K562 (cell line): ENCODE data around the gene TCF15. TPM values are rescaled to one million over a fixed set of nuclear protein-coding genes. Genes with fewer than 3 reads are reported as not detected.

ENCODE experiments used
- ATAC-seq: fragments of 200-7000 bp; cut with Tn5 transposase; 3 replicates; pipeline ENCODE4 v1.9.1; 2020; ENCODE audit warnings: moderate library complexity
- BruUV-seq: library from RNA; stranded (reverse); fragments of 400-500 nt; replicated peaks from 2 replicates; lab custom pipeline; 2021; lab: Mats Ljungman, UMichigan
- CTCF ChIA-PET: fragments of 300-600 bp; formaldehyde crosslinking; extraction: SDS; loops from one replicate; lab custom pipeline; 2021; ENCODE audit warnings: low intra/inter-chr PET ratio; lab: Yijun Ruan, JAX
- POLR2A ChIA-PET: fragments of 300-600, 350-650 bp; sonication (Branson Sonifier 250); formaldehyde crosslinking; extraction: SDS; loops from one replicate; lab custom pipeline; 2021; ENCODE audit warnings: antibody characterized with exemption, inconsistent platforms; lab: Yijun Ruan, JAX
- DNase-seq, 4 experiments: peaks; one replicate each; pipeline versions ENCODE4 v3.0.0 to v3.0.0-alpha.2; 2011 to 2018; ENCODE audit warnings: low spot score in 3 of 4, mixed read lengths in 3 of 4; ENCODE audit errors: extremely low read depth in 1 of 4
- FAIRE-seq: peaks from 2 replicates; lab custom pipeline; 2011; peaks lifted over from hg19 to GRCh38; lab: Jason Lieb, UNC
- H2AFZ ChIP-seq: 2 replicates; pipeline ENCODE4 v1.6.0; 2011; ENCODE audit warnings: low read depth, low read length, control low read depth, inconsistent platforms
- H3K27ac ChIP-seq: fragments of 200-600 bp; 3 replicates; pipeline ENCODE4 v1.8.0; 2011; ENCODE audit warnings: low read depth, mild to moderate bottlenecking, control low read depth, inconsistent platforms, low read length, moderate library complexity, mixed read lengths; ENCODE audit errors: extremely low read depth
- H3K27me3 ChIP-seq, 2 experiments: fragments of 300-600 bp in 1 of 2; 2 replicates in 1 of 2; 3 replicates in 1 of 2; pipeline versions ENCODE4 v1.6.0 to v1.8.0; 2011; ENCODE audit warnings: inconsistent platforms in 2 of 2, low read length in 2 of 2, mild to moderate bottlenecking in 1 of 2, mixed read lengths in 1 of 2, moderate library complexity in 1 of 2; ENCODE audit not compliant: control insufficient read depth in 2 of 2, insufficient read depth in 2 of 2
- H3K36me3 ChIP-seq: fragments of 300-600 bp; 3 replicates; pipeline ENCODE4 v1.8.0; 2011; ENCODE audit warnings: mild to moderate bottlenecking, low read length, inconsistent platforms; ENCODE audit not compliant: control insufficient read depth, insufficient read depth
- H3K4me1 ChIP-seq, 2 experiments: fragments of 200-600 bp in 1 of 2; replicated peaks in 1 of 2; 2 replicates in 1 of 2; 3 replicates in 1 of 2; pipeline versions ENCODE4 v1.5.1 to v1.8.0; 2011; ENCODE audit warnings: inconsistent platforms in 2 of 2, low read length in 2 of 2, mild to moderate bottlenecking in 1 of 2, mixed read lengths in 1 of 2, moderate library complexity in 1 of 2; ENCODE audit not compliant: control insufficient read depth in 2 of 2, insufficient read depth in 2 of 2
- H3K4me2 ChIP-seq: 2 replicates; pipeline ENCODE4 v1.6.1; 2011; ENCODE audit warnings: low read length, control low read depth, inconsistent platforms, mixed read lengths; ENCODE audit not compliant: insufficient read depth
- H3K4me3 ChIP-seq: fragments of 200-600 bp; sonication (generic), shearing (Covaris generic); 2 replicates; pipeline ENCODE4 v1.5.1; 2016; ENCODE audit warnings: control low read depth, inconsistent platforms
- H3K79me2 ChIP-seq: fragments of 200-600 bp; 3 replicates; pipeline ENCODE4 v1.8.0; 2011; ENCODE audit warnings: low read length, inconsistent platforms; ENCODE audit not compliant: control insufficient read depth, insufficient read depth
- H3K9ac ChIP-seq, 2 experiments: 2 replicates each; pipeline versions ENCODE4 v1.6.0 to v1.6.1; 2011; ENCODE audit warnings: low read depth in 2 of 2, low read length in 2 of 2, control low read depth in 1 of 2, inconsistent platforms in 1 of 2, mild to moderate bottlenecking in 1 of 2, mixed read lengths in 1 of 2; ENCODE audit not compliant: insufficient read depth in 1 of 2
- H3K9me1 ChIP-seq: one replicate; pipeline ENCODE4 v1.6.0; 2011; ENCODE audit warnings: inconsistent platforms, mild to moderate bottlenecking, low read length, moderate library complexity; ENCODE audit not compliant: control insufficient read depth, insufficient read depth
- H3K9me3 ChIP-seq: replicated peaks from 2 replicates; pipeline ENCODE4 v1.5.1; 2011; ENCODE audit warnings: low read depth, low read length, inconsistent platforms; ENCODE audit not compliant: control insufficient read depth, insufficient read depth
- H4K20me1 ChIP-seq: replicated peaks from 2 replicates; pipeline ENCODE4 v1.6.1; 2011; ENCODE audit warnings: low read length, inconsistent platforms, mixed read lengths; ENCODE audit not compliant: control insufficient read depth, insufficient read depth
- ESRRA ChIP-seq: fragments of 450-650 bp; IDR thresholded peaks from 2 replicates; pipeline ENCODE4 v1.6.1; 2014; ENCODE audit warnings: low read depth, mild to moderate bottlenecking, moderate library complexity, borderline replicate concordance
- MEF2A ChIP-seq: IDR thresholded peaks from 2 replicates; pipeline ENCODE4 v1.6.1; 2011; ENCODE audit warnings: low read depth, mild to moderate bottlenecking, low read length, moderate library complexity; ENCODE audit not compliant: control insufficient read depth
- RBM25 ChIP-seq: fragments of 200-400 bp; formaldehyde crosslinking; IDR thresholded peaks from 2 replicates; pipeline ENCODE4 v1.6.1; 2018; ENCODE audit warnings: low read length, low read depth, moderate library complexity; ENCODE audit not compliant: severe bottlenecking
- ZNF253 ChIP-seq: fragments of 250-450 bp; sonication (Bioruptor Pico); conservative IDR thresholded peaks from 2 replicates; pipeline ENCODE4 v1.6.1; 2021; ENCODE audit warnings: mild to moderate bottlenecking
- WGBS: fragments of 100-300 bp; shearing (Covaris generic); methylation state at CpG from one replicate; pipeline ENCODE4 v1.1.6; 2016; ENCODE audit warnings: low coverage, mixed read lengths; ENCODE audit not compliant: insufficient coverage; ENCODE audit errors: missing lambda C conversion rate; 5-methylcytosine and 5-hydroxymethylcytosine counted together
- in situ Hi-C: fragments of 300-500 bp; cut with MboI; formaldehyde crosslinking; loops from 4 replicates; pipeline ENCODE4 v1.15.0; 2018; ENCODE audit warnings: inconsistent platforms, mixed read lengths
- intact Hi-C: fragments of 100-400 bp; cut with micrococcal nuclease; formaldehyde crosslinking; loops from 2 replicates; pipeline ENCODE4 v1.14.2; 2022
- polyA plus RNA-seq, 8 experiments: library from polyadenylated mRNA; depleted of rRNA in 4 of 8; stranded (reverse) in 5 of 8; unstranded in 3 of 8; fragments of >200 nt; fragmentation: Nextera tagmentation in 2 of 8; fragmentation: Illumina TruSeq in 1 of 8; extraction: Ambion mirVana in 2 of 8; extraction: Trizol in 1 of 8; gene quantifications; 2 replicates each; pipeline versions ENCODE4 v1.2.1 to v1.2.3, GENCODE V29; 2011 to 2014; ENCODE audit warnings: inconsistent platforms in 1 of 8, missing spikeins in 1 of 8
- total RNA-seq, 7 experiments: library from RNA; depleted of rRNA in 6 of 7; stranded (reverse); fragments of >200 nt in 6 of 7; fragmentation: Illumina TruSeq in 2 of 7; extraction: Trizol in 2 of 7; gene quantifications; 2 replicates each; pipeline versions ENCODE4 v1.2.1 to v1.2.3, GENCODE V29; 2011 to 2021; ENCODE audit warnings: low replicate concordance in 1 of 7
- TF ChIP-seq, protein P1 (sequence below): fragments of 450-650 bp; formaldehyde crosslinking; conservative IDR thresholded peaks from 2 replicates; pipeline ENCODE4 v1.4.0; 2022; ENCODE audit warnings: mild to moderate bottlenecking, missing genetic modification characterization
- TF ChIP-seq, protein P2 (sequence below): sonication (generic); formaldehyde crosslinking; IDR thresholded peaks from 2 replicates; pipeline ENCODE4 v1.8.1; 2023; ENCODE audit warnings: mild to moderate bottlenecking, missing genetic modification reagents

The TCF15 gene
- total and polyA plus RNA-seq, 9 of the 15 experiments (the other 6 are each of a cell fraction or from before 2014, with no cell fraction given), result 0.04 to 5.0 (median 1.2) TPM

GRCh38 chr20:568673-569415 is 41.3 kb downstream of the TCF15 start:
- intact Hi-C loops, result no loop called here

More at GRCh38 chr20:568673-569415, 41.3 kb downstream of the TCF15 start:
- in situ Hi-C loops, result no loop called here
- Histone ChIP-seq H3K9me3 (no peaks in the 10 kb centered on the region), H3K27ac (no peak overlapping the region), H2AFZ (peak overlapping the region; percentile 50; the same call in 1 of the 2 replicates), H4K20me1 (no peaks in the 10 kb centered on the region), H3K27me3 (peaks cover 0 to 4% of the 10 kb centered on the region in 2 experiments; a peak in 1 of 5 replicates), H3K9me1 (no peaks in the 10 kb centered on the region), H3K79me2 (no peaks in the 10 kb centered on the region), H3K4me2 (peak overlapping the region; percentile 52; the same call in 1 of the 2 replicates), H3K36me3 (no peaks in the 10 kb centered on the region), H3K9ac (peak overlapping the region in 1 of 2 experiments; percentile 55; a peak in 1 of 4 replicates), H3K4me3 (no peak overlapping the region), H3K4me1 (peaks cover 10 to 17% of the 10 kb centered on the region in 2 experiments; a peak in 4 of 5 replicates)
- FAIRE-seq (no peak), ATAC-seq (no peak), DNase-seq (no peak)
- ChIA-PET CTCF (no interaction called here), POLR2A (interaction anchor here (0.5 to 0.8 kb wide), 3 partner anchors 54 to 107 kb away, joined by 3 read pairs; partner anchors contain the start of gene TBC1D20)
- TF ChIP-seq ESRRA, result 0 out of 2 replicates have a peak, but pooled peaks have one; percentile 23
- peak; percentile 7 for TF ChIP-seq RBM25
- TF ChIP-seq MEF2A, result no peak
- TF ChIP-seq, protein P1, sequence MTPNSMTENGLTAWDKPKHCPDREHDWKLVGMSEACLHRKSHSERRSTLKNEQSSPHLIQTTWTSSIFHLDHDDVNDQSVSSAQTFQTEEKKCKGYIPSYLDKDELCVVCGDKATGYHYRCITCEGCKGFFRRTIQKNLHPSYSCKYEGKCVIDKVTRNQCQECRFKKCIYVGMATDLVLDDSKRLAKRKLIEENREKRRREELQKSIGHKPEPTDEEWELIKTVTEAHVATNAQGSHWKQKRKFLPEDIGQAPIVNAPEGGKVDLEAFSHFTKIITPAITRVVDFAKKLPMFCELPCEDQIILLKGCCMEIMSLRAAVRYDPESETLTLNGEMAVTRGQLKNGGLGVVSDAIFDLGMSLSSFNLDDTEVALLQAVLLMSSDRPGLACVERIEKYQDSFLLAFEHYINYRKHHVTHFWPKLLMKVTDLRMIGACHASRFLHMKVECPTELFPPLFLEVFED (CRISPR knock-in tag), result no peak
- TF ChIP-seq ZNF253 (CRISPR knock-in tag), result no peak
- TF ChIP-seq, protein P2, sequence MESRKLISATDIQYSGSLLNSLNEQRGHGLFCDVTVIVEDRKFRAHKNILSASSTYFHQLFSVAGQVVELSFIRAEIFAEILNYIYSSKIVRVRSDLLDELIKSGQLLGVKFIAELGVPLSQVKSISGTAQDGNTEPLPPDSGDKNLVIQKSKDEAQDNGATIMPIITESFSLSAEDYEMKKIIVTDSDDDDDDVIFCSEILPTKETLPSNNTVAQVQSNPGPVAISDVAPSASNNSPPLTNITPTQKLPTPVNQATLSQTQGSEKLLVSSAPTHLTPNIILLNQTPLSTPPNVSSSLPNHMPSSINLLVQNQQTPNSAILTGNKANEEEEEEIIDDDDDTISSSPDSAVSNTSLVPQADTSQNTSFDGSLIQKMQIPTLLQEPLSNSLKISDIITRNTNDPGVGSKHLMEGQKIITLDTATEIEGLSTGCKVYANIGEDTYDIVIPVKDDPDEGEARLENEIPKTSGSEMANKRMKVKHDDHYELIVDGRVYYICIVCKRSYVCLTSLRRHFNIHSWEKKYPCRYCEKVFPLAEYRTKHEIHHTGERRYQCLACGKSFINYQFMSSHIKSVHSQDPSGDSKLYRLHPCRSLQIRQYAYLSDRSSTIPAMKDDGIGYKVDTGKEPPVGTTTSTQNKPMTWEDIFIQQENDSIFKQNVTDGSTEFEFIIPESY (CRISPR knock-in tag), result peak; percentile 63; the same call in 1 of the 2 replicates
- 55% methylated on average over 14 of the region's 14 CpGs for WGBS
- BruUV-seq, result no TSS peak
